ENCODE results near the gene RBFOX2.

The RBFOX2 gene

GRCh38 chr22:35919002-35919542, 109.6 kb downstream of the RBFOX2 start:
- TF ChIP-seq EP300 (IDR thresholded peaks at IDR 0.05; ENCODE audit: borderline replicate concordance) (no peak), USF1 (IDR thresholded peaks at IDR 0.05) (no peak), TCF12 (IDR thresholded peaks at IDR 0.05; ENCODE audit: low read depth) (no peak), TAF1 (IDR thresholded peaks at IDR 0.05; ENCODE audit: low read depth) (no peak), REST (IDR thresholded peaks at IDR 0.05; ENCODE audit: low read depth) (no peak)

GRCh38 chr22:35918456-35918855, 110.2 kb downstream of the RBFOX2 start:
- TF ChIP-seq EP300 (IDR thresholded peaks at IDR 0.05; ENCODE audit: borderline replicate concordance) (no peak), TEAD4 (IDR thresholded peaks at IDR 0.05) (no peak), MAX (IDR thresholded peaks at IDR 0.05) (no peak), YY1 (IDR thresholded peaks at IDR 0.05; ENCODE audit: low read depth) (no peak), USF1 (IDR thresholded peaks at IDR 0.05) (no peak), RAD21 (IDR thresholded peaks at IDR 0.05; ENCODE audit: low read depth) (no peak), EGR1 (IDR thresholded peaks at IDR 0.05) (no peak), CEBPB (IDR thresholded peaks at IDR 0.05) (no peak), TCF12 (IDR thresholded peaks at IDR 0.05; ENCODE audit: low read depth) (no peak), REST (IDR thresholded peaks at IDR 0.05; ENCODE audit: low read depth) (no peak), CREB1 (IDR thresholded peaks at IDR 0.05; ENCODE audit: low read depth) (no peak), TAF1 (IDR thresholded peaks at IDR 0.05; ENCODE audit: low read depth) (no peak), NFIC (IDR thresholded peaks at IDR 0.05) (no peak), ZBTB7A (IDR thresholded peaks at IDR 0.05; ENCODE audit: low read depth) (no peak), FOXM1 (IDR thresholded peaks at IDR 0.05; ENCODE audit: borderline replicate concordance, low read depth) (no peak)

GRCh38 chr22:35917651-35918050, 111.0 kb downstream of the RBFOX2 start:
- TF ChIP-seq RAD21 (IDR thresholded peaks at IDR 0.05; ENCODE audit: low read depth) (no peak), TCF12 (IDR thresholded peaks at IDR 0.05; ENCODE audit: low read depth) (no peak), MAX (IDR thresholded peaks at IDR 0.05) (no peak), EGR1 (IDR thresholded peaks at IDR 0.05) (no peak), USF1 (IDR thresholded peaks at IDR 0.05) (no peak), YY1 (IDR thresholded peaks at IDR 0.05; ENCODE audit: low read depth) (no peak), TEAD4 (IDR thresholded peaks at IDR 0.05) (no peak), FOXM1 (IDR thresholded peaks at IDR 0.05; ENCODE audit: borderline replicate concordance, low read depth) (no peak), NFIC (IDR thresholded peaks at IDR 0.05) (no peak), EP300 (IDR thresholded peaks at IDR 0.05; ENCODE audit: borderline replicate concordance) (no peak), ZBTB7A (IDR thresholded peaks at IDR 0.05; ENCODE audit: low read depth) (no peak), TAF1 (IDR thresholded peaks at IDR 0.05; ENCODE audit: low read depth) (no peak), CREB1 (IDR thresholded peaks at IDR 0.05; ENCODE audit: low read depth) (no peak), CEBPB (IDR thresholded peaks at IDR 0.05) (no peak), REST (IDR thresholded peaks at IDR 0.05; ENCODE audit: low read depth) (no peak)

GRCh38 chr22:35915477-35916013, 113.1 kb downstream of the RBFOX2 start:
- TF ChIP-seq REST (IDR thresholded peaks at IDR 0.05; ENCODE audit: low read depth), result 0 out of 2 replicates have a peak, but pooled peaks have one; percentile 19
- no peak for TF ChIP-seq MAX (IDR thresholded peaks at IDR 0.05)
- no peak for TF ChIP-seq TEAD4 (IDR thresholded peaks at IDR 0.05)

All from Ishikawa (cell line).